CD4-positive, alpha-beta T cell treated with Interleukin-15 for 1 hour (primary cell): ENCODE measurements around the gene CFB.

ENCODE experiments used
- DNase-seq: peaks from one replicate; pipeline ENCODE4 v3.0.0-alpha.2; 2020

The CFB gene

GRCh38 chr6:31949926-31950548, 4.1 kb downstream of the CFB start:
- no peak for DNase-seq

GRCh38 chr6:31952140-31952805, 6.4 kb downstream of the CFB start:
- DNase-seq: no peak

GRCh38 chr6:31952890-31953289, 7.0 kb downstream of the CFB start:
- DNase-seq: no peak

- DNase-seq: no peak
Measured at GRCh38 chr6:31954511-31954910, 8.6 kb downstream of the CFB start.

DNA sequence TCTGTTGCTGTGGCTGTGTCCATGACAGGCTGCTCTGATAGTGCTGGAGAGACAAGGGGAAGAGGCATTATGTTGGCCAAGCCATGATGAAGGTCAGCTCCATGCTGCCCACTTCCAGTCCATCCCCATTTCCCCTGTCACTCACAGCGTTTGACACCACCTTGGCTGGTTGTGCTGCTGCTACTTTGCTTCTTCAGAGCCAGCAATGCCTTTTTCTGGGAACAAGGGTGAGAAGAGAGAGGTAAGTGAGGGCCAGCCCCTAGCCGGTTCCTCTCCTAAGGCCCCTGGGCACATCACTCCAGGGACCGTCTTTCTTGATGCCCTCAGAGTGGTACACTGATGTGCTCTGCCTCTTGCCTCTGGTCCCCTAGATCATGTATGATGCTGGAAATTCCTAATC, 10.9 kb downstream of the CFB start:
- DNase-seq: no peak

- no peak for DNase-seq
Measured at GRCh38 chr6:31958412-31958740, 12.5 kb downstream of the CFB start.

GRCh38 chr6:31958741-31959739, 13.1 kb downstream of the CFB start, which contains the start of the genes NELFE and SKIC2:
TSS of gene NELFE (minus strand) at chr6:31958971. CDS start at chr6:31958446, 525 bp downstream.
TSS of gene SKIC2 (plus strand) at chr6:31959175. CDS start at chr6:31959193, 18 bp downstream.
- DNase-seq: peak; percentile 99

- DNase-seq: no peak
Measured at GRCh38 chr6:31961616-31962015, 15.7 kb downstream of the CFB start.

- no peak for DNase-seq
Measured at GRCh38 chr6:31963921-31964320, 18.0 kb downstream of the CFB start.

DNA sequence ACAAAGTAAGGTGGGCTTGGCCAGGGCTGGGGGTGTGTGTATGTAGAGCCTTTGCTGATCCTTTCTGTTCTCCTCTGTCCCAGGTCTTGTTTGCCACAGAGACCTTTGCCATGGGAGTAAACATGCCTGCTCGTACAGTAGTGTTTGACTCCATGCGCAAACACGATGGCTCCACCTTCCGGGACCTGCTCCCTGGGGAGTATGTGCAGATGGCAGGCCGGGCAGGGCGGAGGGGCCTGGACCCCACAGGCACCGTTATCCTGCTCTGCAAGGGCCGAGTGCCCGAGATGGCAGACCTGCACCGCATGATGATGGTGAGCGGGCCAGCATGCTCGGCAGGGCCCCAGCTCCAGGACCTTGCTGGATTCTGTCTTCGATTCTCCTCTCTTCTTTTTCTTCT, 19.8 kb downstream of the CFB start:
- DNase-seq: no peak

DNA sequence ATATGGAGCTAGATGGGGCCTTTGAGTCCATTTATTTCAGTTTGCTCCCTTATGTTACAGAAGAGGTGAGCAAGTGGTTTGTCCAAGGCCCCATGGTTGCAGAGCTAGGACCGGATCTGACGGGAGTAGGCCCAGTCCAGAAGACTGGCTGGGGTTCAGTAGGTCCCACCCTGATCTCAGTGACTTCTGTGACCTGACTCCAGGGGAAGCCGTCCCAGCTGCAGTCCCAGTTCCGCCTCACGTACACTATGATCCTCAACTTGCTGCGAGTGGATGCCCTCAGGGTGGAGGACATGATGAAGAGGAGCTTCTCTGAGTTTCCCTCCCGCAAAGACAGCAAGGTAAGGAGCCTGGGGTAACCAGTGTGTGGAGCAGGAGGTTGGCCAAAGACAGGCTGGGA, 20.6 kb downstream of the CFB start:
- no peak for DNase-seq

GRCh38 chr6:31966997-31967925, 21.4 kb downstream of the CFB start:
- DNase-seq: no peak

DNA sequence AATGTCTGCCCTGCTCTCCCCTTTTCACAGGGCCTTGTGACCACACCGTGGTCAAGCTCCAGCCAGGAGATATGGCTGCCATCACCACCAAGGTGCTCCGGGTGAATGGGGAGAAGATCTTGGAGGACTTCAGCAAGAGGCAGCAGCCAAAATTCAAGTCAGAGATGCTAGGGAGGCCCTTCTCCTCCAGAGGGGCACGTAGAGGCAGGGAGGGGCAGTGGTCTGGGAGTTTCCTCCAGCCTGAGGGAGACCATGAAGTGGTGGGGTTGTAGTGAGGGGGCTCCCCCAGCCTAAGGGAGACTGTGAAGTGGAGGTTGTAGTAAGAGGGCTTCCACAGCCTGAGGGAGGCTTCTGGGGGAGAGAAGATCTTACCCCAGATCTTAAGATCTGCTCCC, 22.0 kb downstream of the CFB start:
- no peak for DNase-seq

GRCh38 chr6:31968326-31968725, 22.4 kb downstream of the CFB start:
- DNase-seq: no peak

DNA sequence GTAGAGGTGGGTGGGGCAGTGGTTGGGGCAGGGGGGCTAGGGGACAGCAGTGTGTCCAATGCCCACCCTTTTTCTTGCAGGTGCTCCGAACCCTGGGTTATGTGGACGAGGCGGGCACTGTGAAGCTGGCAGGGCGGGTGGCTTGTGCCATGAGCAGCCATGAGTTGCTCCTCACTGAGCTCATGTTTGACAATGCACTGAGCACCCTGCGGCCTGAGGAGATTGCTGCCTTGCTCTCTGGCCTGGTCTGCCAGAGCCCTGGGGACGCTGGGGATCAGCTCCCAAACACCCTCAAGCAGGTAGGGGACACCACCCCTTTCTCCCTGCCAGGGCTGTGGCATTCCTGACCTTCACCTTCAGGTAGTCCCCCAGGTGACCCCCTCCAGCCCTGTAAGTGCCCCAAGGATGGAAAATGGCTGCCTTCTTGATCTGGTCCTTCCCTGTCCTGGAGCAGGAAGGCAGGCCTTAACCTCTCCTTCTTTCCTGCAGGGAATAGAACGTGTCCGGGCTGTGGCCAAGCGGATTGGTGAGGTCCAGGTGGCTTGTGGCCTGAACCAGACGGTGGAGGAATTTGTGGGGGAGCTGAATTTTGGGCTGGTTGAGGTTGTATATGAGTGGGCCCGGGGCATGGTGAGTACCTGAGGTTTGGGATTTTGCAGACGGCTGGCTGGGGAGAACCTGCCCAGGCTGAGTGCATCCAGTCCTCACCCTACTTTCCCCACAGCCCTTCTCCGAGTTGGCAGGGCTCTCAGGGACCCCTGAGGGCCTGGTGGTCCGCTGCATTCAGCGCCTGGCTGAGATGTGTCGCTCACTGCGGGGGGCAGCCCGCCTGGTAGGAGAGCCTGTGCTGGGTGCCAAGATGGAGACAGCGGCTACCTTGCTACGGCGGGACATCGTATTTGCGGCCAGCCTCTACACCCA, 23.2 kb downstream of the CFB start:
- no peak for DNase-seq

- DNase-seq: no peak
Measured at GRCh38 chr6:31969712-31970603, 24.1 kb downstream of the CFB start.

DNA sequence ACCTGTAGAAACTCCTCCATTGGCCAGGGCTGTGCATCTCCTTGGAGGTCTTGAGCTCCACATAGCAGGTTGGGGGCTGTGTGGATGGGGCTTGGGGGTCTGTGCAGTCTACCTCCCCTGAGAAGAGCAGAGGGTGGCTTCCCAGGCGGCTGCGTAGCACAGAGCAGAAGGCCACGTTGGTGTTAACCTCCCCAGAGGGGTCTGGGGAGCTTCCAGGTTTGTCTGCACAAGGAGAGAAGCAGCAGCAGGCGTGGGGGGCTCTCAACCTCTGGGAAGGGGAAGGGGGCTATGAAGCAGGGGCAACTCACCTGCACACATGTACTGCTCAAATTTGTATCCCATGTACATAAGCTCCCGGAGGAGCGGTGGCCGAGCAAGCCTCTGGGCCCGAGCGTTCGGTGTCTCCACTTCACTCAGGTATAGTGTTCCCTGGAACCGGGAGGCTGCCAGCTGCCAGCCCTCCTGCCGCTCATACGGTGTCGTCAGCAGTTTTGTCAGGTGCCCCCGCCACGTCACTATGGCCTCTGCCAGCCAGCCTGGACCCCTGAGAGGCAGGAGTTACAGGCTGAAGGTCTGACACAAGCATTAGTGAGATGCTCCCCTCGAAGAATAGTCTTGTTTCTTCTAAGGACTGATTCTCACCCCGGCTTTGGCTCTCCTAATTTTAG, 24.8 kb downstream of the CFB start:
- no peak for DNase-seq

GRCh38 chr6:31971279-31971992, 25.5 kb downstream of the CFB start:
- DNase-seq: no peak
